GM23338 (cell line): ENCODE results near the gene TOX2. TPM values are rescaled to one million over a fixed set of nuclear protein-coding genes. Genes with fewer than 3 reads are reported as not detected.

Experiments
- CREB1 ChIP-seq: fragments of 250-450 bp; sonication (Bioruptor Pico); IDR thresholded peaks from 2 replicates; pipeline ENCODE4 v1.5.0; 2020; ENCODE audit warnings: low read depth, mild to moderate bottlenecking, moderate library complexity
- EZH2 ChIP-seq: fragments of 200-600 bp; sonication (generic); IDR thresholded peaks from one replicate; pipeline ENCODE4 v1.8.0; 2017; ENCODE audit warnings: antibody characterized with exemption, mild to moderate bottlenecking, low read depth; ENCODE audit not compliant: unreplicated experiment
- EZH2phosphoT487 ChIP-seq: fragments of 200-600 bp; sonication (generic); IDR thresholded peaks from one replicate; pipeline ENCODE4 v1.8.1; 2018; ENCODE audit warnings: antibody characterized with exemption; ENCODE audit not compliant: unreplicated experiment
- NANOG ChIP-seq: IDR thresholded peaks from 2 replicates; pipeline ENCODE4 v1.6.1; 2016; ENCODE audit warnings: antibody characterized with exemption, borderline replicate concordance
- POLR2AphosphoS5 ChIP-seq: IDR thresholded peaks from 2 replicates; pipeline ENCODE4 v1.6.1; 2016; ENCODE audit warnings: antibody characterized with exemption, low read depth
- REST ChIP-seq: IDR thresholded peaks from one replicate; pipeline ENCODE4 v1.6.1; 2018; ENCODE audit warnings: antibody characterized with exemption; ENCODE audit not compliant: unreplicated experiment
- STAT1 ChIP-seq: IDR thresholded peaks from one replicate; pipeline ENCODE4 v1.6.1; 2016; ENCODE audit warnings: antibody characterized with exemption; ENCODE audit not compliant: unreplicated experiment
- ZNF462 ChIP-seq: fragments of 250-450 bp; sonication (Bioruptor Pico); IDR thresholded peaks from 2 replicates; pipeline ENCODE4 v1.5.0; 2020; ENCODE audit warnings: mild to moderate bottlenecking, moderate library complexity
- polyA plus RNA-seq: library from polyadenylated mRNA; unstranded; fragments of >200 nt; fragmentation: Nextera tagmentation; extraction: Ambion mirVana; gene quantifications from 2 replicates; pipeline ENCODE4 v1.2.1, GENCODE V29; 2016
- total RNA-seq: library from RNA; depleted of rRNA; stranded (reverse); fragments of >200 nt; shearing (Covaris generic); gene quantifications from 2 replicates; pipeline ENCODE4 v1.2.3, GENCODE V29; 2014
- TF ChIP-seq, protein P1 (sequence below), 2 experiments: fragments of 200-600 bp in 1 of 2; sonication (generic) in 1 of 2; conservative IDR thresholded peaks; 2 replicates each; pipeline versions ENCODE4 v1.5.1 to v1.6.1; 2016 to 2017; ENCODE audit warnings: antibody characterized with exemption in 2 of 2, low read depth in 2 of 2, mild to moderate bottlenecking in 2 of 2, moderate library complexity in 1 of 2

The TOX2 gene
- total and polyA plus RNA-seq, 2 experiments from 2014 or later, result 1.4 to 1.5 TPM

GRCh38 chr20:43993560-43993959 lies 78.9 kb downstream of the TOX2 start (continued):
- TF ChIP-seq ZNF462 (no peak), CREB1 (CRISPR knock-in tag) (no peak), EZH2phosphoT487 (no peak), EZH2 (no peak), POLR2AphosphoS5 (no peak), REST (no peak), NANOG (no peak), STAT1 (no peak)
- TF ChIP-seq, protein P1, sequence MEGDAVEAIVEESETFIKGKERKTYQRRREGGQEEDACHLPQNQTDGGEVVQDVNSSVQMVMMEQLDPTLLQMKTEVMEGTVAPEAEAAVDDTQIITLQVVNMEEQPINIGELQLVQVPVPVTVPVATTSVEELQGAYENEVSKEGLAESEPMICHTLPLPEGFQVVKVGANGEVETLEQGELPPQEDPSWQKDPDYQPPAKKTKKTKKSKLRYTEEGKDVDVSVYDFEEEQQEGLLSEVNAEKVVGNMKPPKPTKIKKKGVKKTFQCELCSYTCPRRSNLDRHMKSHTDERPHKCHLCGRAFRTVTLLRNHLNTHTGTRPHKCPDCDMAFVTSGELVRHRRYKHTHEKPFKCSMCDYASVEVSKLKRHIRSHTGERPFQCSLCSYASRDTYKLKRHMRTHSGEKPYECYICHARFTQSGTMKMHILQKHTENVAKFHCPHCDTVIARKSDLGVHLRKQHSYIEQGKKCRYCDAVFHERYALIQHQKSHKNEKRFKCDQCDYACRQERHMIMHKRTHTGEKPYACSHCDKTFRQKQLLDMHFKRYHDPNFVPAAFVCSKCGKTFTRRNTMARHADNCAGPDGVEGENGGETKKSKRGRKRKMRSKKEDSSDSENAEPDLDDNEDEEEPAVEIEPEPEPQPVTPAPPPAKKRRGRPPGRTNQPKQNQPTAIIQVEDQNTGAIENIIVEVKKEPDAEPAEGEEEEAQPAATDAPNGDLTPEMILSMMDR (conservative IDR thresholded peaks at IDR 0.05; ENCODE audit: low read depth in 2 of 2), result no peak
